Mucosa of descending colon (tissue), 3 donors: ENCODE data around the gene CCDC70. TPM values are rescaled to one million over a fixed set of nuclear protein-coding genes. Genes with fewer than 3 reads are reported as not detected.

ENCODE experiments used
- ATAC-seq: fragments of 200-7000 bp; cut with Tn5 transposase; one replicate; pipeline ENCODE4 v1.9.1; 2020; ENCODE audit warnings: mild to moderate bottlenecking, moderate library complexity
- DNase-seq, 3 donors: peaks; one replicate each; pipeline ENCODE4 v3.0.0-alpha.2; 2020
- H3K36me3 ChIP-seq: fragments of 200-600 bp; one replicate; pipeline ENCODE4 v1.8.0; 2021; ENCODE audit warnings: low read depth, mild to moderate bottlenecking
- H3K4me1 ChIP-seq: fragments of 200-600 bp; one replicate; pipeline ENCODE4 v1.8.0; 2021; ENCODE audit warnings: low read depth, mild to moderate bottlenecking
- H3K4me3 ChIP-seq: fragments of 200-600 bp; one replicate; pipeline ENCODE4 v1.8.0; 2021; ENCODE audit warnings: mild to moderate bottlenecking
- H3K9me3 ChIP-seq: fragments of 200-600 bp; one replicate; pipeline ENCODE4 v1.8.0; 2021; ENCODE audit warnings: mild to moderate bottlenecking
- CTCF ChIP-seq: fragments of 200-600 bp; IDR thresholded peaks from one replicate; pipeline ENCODE4 v1.8.0; 2022; ENCODE audit warnings: antibody characterized with exemption, mild to moderate bottlenecking
- intact Hi-C, 2 donors: fragments of 100-400 bp; cut with DNase I in 1 of 2; cut with micrococcal nuclease in 1 of 2; formaldehyde crosslinking; loops; one replicate each; pipeline versions ENCODE4 v1.11.0 to v1.11.1; 2022; cut with DNase I, micrococcal nuclease
- total RNA-seq, 3 donors: library from RNA; stranded (reverse); fragmentation: NEBNext Ultra II Directional in 2 of 3; extraction: Animal tissue kit (Norgen Biotek cat#: 25700) in 2 of 3; gene quantifications; one replicate each; pipeline versions ENCODE4 v1.2.1 to v1.2.4, GENCODE V29; 2021 to 2023
- donor health status: DM: no; HTN: no; CAD: no; lungs with moderate emphysema.
- donor health status: DM: no; HTN: no; CAD: no.
- donor health status: DM: no; HTN: yes; CAD: no.

The CCDC70 gene
- total RNA-seq, 3 donors from 2014 or later, result not detected

GRCh38 chr13:51825681-51826254 is 36.0 kb upstream of the CCDC70 start:
- H3K4me3 ChIP-seq, result no peak overlapping the region
- TF ChIP-seq CTCF, result no peak
- intact Hi-C loops, result no loop called here
- H3K9me3 ChIP-seq, result no peaks in the 10 kb centered on the region
- H3K4me1 ChIP-seq, result no peaks in the 10 kb centered on the region
- no peaks in the 10 kb centered on the region for H3K36me3 ChIP-seq
- DNase-seq (no peak), ATAC-seq (no peak)

GRCh38 chr13:51826606-51827005 is 35.2 kb upstream of the CCDC70 start:
- ATAC-seq (no peak), DNase-seq (no peak)
- no peak overlapping the region for H3K4me3 ChIP-seq

GRCh38 chr13:51827254-51827653 is 34.5 kb upstream of the CCDC70 start:
- TF ChIP-seq CTCF, result no peak
- no peak for ATAC-seq
- intact Hi-C loops, result no loop called here

More at GRCh38 chr13:51826606-51827005, 35.2 kb upstream of the CCDC70 start:
- TF ChIP-seq CTCF, result no peak
- intact Hi-C loops, result no loop called here
- no peaks in the 10 kb centered on the region for H3K36me3 ChIP-seq
- no peaks in the 10 kb centered on the region for H3K9me3 ChIP-seq
- no peaks in the 10 kb centered on the region for H3K4me1 ChIP-seq

GRCh38 chr13:51828730-51829567 is 32.8 kb upstream of the CCDC70 start:
- intact Hi-C loops, result no loop called here
- no peaks in the 10 kb centered on the region for H3K36me3 ChIP-seq
- no peaks in the 10 kb centered on the region for H3K9me3 ChIP-seq
- no peak for ATAC-seq
- TF ChIP-seq CTCF, result no peak
- no peaks in the 10 kb centered on the region for H3K4me1 ChIP-seq
- DNase-seq, result no peak
- no peak overlapping the region for H3K4me3 ChIP-seq

More at GRCh38 chr13:51827254-51827653, 34.5 kb upstream of the CCDC70 start:
- Histone ChIP-seq H3K4me3 (no peak overlapping the region), H3K4me1 (no peaks in the 10 kb centered on the region), H3K9me3 (no peaks in the 10 kb centered on the region), H3K36me3 (no peaks in the 10 kb centered on the region)
- DNase-seq, result no peak

- DNase-seq (no peak), ATAC-seq (no peak)
- Histone ChIP-seq H3K9me3 (no peaks in the 10 kb centered on the region), H3K4me3 (no peak overlapping the region), H3K36me3 (no peaks in the 10 kb centered on the region), H3K4me1 (no peaks in the 10 kb centered on the region)
- TF ChIP-seq CTCF, result no peak
- intact Hi-C loops, result no loop called here
Observed at GRCh38 chr13:51829568-51829899, 32.2 kb upstream of the CCDC70 start.
